H1 (cell line): ENCODE results near the gene MPV17L2. TPM values are rescaled to one million over a fixed set of nuclear protein-coding genes. Genes with fewer than 3 reads are reported as not detected.

Source experiments
- CBX8 ChIP-seq: fragments of 300-800, 300-1000 bp; sonication (generic); IDR thresholded peaks from 2 replicates; pipeline ENCODE4 v1.7.1; 2016; ENCODE audit warnings: low read depth, low read length, borderline replicate concordance
- CHD2 ChIP-seq: IDR thresholded peaks from 2 replicates; pipeline ENCODE4 v1.6.1; 2012; ENCODE audit warnings: low read length, improper control_type of control experiment
- HDAC2 ChIP-seq, 2 experiments: fragments of 300-600 bp in 1 of 2; sonication (generic) in 1 of 2; IDR thresholded peaks; 2 replicates each; pipeline ENCODE4 v1.6.1; 2011 to 2012; ENCODE audit warnings: low read depth in 2 of 2, low read length in 2 of 2, mild to moderate bottlenecking in 2 of 2, moderate library complexity in 2 of 2, borderline replicate concordance in 1 of 2, inconsistent platforms in 1 of 2
- KDM5A ChIP-seq: fragments of 200-600 bp; IDR thresholded peaks from 2 replicates; pipeline ENCODE4 v1.7.1; 2012; ENCODE audit warnings: mild to moderate bottlenecking, low read length, inconsistent platforms, mixed read lengths
- PHF8 ChIP-seq: fragments of 200-600 bp; sonication (generic); conservative IDR thresholded peaks from 2 replicates; pipeline ENCODE4 v1.7.1; 2012; ENCODE audit warnings: low read depth, mild to moderate bottlenecking, inconsistent platforms, low read length, moderate library complexity
- SIN3A ChIP-seq, 2 experiments: IDR thresholded peaks in 1 of 2; conservative IDR thresholded peaks in 1 of 2; 2 replicates each; pipeline ENCODE4 v1.6.1; 2011 to 2012; ENCODE audit warnings: low read length in 2 of 2, improper control_type of control experiment in 1 of 2, low read depth in 1 of 2, mild to moderate bottlenecking in 1 of 2
- SP2 ChIP-seq: IDR thresholded peaks from 2 replicates; pipeline ENCODE4 v1.6.1; 2012; ENCODE audit warnings: mild to moderate bottlenecking, low read length, inconsistent platforms
- SRF ChIP-seq: IDR thresholded peaks from 2 replicates; pipeline ENCODE4 v1.6.1; 2011; ENCODE audit warnings: mild to moderate bottlenecking, low read depth, low read length, moderate library complexity
- polyA plus RNA-seq, 7 experiments: library from polyadenylated mRNA; depleted of rRNA in 3 of 7; stranded (reverse) in 5 of 7; unstranded in 2 of 7; fragments of >200 nt in 5 of 7; fragments of 200-250 nt in 2 of 7; gene quantifications; 1 replicate in 5 of 7; 2 replicates in 1 of 7; 4 replicates in 1 of 7; pipeline versions ENCODE4 v1.2.1 to v1.2.3, GENCODE V29; 2011 to 2013; ENCODE audit warnings: missing spikeins in 2 of 7, mixed read lengths in 2 of 7
- total RNA-seq: library from RNA; stranded (reverse); fragmentation: NEBNext Ultra II Directional; extraction: Animal tissue kit (Norgen Biotek cat#: 25700); gene quantifications from 2 replicates; pipeline ENCODE4 v1.2.1, GENCODE V29; 2021
- TF ChIP-seq, protein P1 (sequence below): IDR thresholded peaks from 2 replicates; pipeline ENCODE4 v1.6.1; 2012; ENCODE audit warnings: low read length, inconsistent platforms
- TF ChIP-seq, protein P2 (sequence below): IDR thresholded peaks from 2 replicates; pipeline ENCODE4 v1.6.1; 2011; ENCODE audit warnings: low read length, improper control_type of control experiment

Gene MPV17L2
- total and polyA plus RNA-seq, 2 of the 8 experiments (the other 6 are each of a cell fraction or from before 2014, with no cell fraction given): 24.2 to 82.6 TPM

DNA sequence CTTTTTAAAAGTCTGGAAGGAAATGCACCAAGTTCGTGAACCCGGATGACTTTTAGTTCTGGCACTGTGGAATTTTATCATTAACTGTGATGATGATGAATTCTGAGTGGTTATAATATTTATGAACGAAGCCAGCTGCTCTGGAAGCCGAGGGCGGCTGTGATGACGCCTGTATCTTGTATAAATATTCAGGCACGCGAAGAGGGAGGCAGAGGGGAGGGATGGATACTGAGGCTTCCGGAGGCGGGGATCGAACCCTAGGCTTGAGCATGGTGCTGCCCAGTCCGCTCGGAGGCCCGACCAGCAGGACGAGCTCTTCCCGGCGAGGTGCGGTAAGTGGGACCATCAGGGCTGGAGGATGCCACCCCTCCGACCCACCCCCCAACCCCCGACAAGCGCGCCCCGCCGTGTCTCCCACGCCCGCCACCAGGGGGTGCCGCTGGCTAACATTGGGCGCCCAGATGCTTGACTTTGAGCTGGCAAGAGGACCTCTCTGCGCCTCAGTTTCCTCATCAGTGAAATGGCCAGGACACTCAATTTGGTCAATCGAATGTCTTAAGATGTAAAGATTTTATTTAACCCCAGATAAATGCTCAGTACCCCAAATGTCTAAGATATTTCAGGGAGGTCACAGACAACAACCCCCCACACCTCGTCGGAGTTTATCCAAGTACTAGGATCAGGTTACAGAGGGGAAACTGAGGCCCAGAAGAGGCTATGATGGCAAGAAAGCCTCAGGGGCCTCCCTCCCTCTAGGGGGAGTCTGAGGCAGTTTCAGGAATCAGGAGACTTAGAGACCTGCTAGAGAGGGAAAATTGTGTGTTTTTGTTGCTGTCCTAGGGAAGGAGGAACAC lies 15.3 kb downstream of the MPV17L2 start (continued):
- TF ChIP-seq, protein P1, sequence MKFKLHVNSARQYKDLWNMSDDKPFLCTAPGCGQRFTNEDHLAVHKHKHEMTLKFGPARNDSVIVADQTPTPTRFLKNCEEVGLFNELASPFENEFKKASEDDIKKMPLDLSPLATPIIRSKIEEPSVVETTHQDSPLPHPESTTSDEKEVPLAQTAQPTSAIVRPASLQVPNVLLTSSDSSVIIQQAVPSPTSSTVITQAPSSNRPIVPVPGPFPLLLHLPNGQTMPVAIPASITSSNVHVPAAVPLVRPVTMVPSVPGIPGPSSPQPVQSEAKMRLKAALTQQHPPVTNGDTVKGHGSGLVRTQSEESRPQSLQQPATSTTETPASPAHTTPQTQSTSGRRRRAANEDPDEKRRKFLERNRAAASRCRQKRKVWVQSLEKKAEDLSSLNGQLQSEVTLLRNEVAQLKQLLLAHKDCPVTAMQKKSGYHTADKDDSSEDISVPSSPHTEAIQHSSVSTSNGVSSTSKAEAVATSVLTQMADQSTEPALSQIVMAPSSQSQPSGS: 0 out of 2 replicates have a peak, but pooled peaks have one; percentile 24
- no peak for TF ChIP-seq CHD2
- no peak for TF ChIP-seq CBX8
- no peak for TF ChIP-seq SP2
- TF ChIP-seq HDAC2 (IDR thresholded peaks at IDR 0.05; ENCODE audit: borderline replicate concordance in 1 of 2, low read depth in 2 of 2, low read length in 2 of 2): peak in 1 of 2 experiments; percentile 91; a peak in 1 of 4 replicates
- no peak for TF ChIP-seq PHF8
- no peak for TF ChIP-seq SRF
- no peak for TF ChIP-seq SIN3A (conservative IDR thresholded peaks at IDR 0.05 in 1 of 2, IDR thresholded peaks at IDR 0.05 in 1 of 2; ENCODE audit: low read depth in 1 of 2, low read length in 2 of 2)
- no peak for TF ChIP-seq KDM5A
- TF ChIP-seq, protein P2, sequence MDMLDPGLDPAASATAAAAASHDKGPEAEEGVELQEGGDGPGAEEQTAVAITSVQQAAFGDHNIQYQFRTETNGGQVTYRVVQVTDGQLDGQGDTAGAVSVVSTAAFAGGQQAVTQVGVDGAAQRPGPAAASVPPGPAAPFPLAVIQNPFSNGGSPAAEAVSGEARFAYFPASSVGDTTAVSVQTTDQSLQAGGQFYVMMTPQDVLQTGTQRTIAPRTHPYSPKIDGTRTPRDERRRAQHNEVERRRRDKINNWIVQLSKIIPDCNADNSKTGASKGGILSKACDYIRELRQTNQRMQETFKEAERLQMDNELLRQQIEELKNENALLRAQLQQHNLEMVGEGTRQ: no peak
